Mononuclear cell (primary cell): ENCODE measurements around the gene TSPAN15. TPM values are rescaled to one million over a fixed set of nuclear protein-coding genes. Genes with fewer than 3 reads are reported as not detected.
"Not testable (repeated sequence)": the region's sequence is repeated elsewhere in the genome, so short reads cannot be mapped to it uniquely, and the experiment has no call there.

Experiments used
- H3K27me3 ChIP-seq: 2 replicates; pipeline ENCODE4 v1.6.0; 2011; ENCODE audit warnings: low read length, control low read depth; ENCODE audit not compliant: insufficient read depth
- H3K4me1 ChIP-seq: 2 replicates; pipeline ENCODE4 v1.5.1; 2011; ENCODE audit warnings: mild to moderate bottlenecking, low read length, control low read depth; ENCODE audit not compliant: insufficient read depth
- H3K4me3 ChIP-seq: 2 replicates; pipeline ENCODE4 v1.5.1; 2011; ENCODE audit warnings: mild to moderate bottlenecking, low read length, moderate library complexity
- H3K9me3 ChIP-seq: 2 replicates; pipeline ENCODE4 v1.5.1; 2011; ENCODE audit warnings: low read depth, mild to moderate bottlenecking, control low read depth, low read length
- total RNA-seq: library from RNA; depleted of rRNA; stranded (reverse); fragments of >200 nt; gene quantifications from one replicate; pipeline ENCODE4 v1.2.3, GENCODE V29; 2012

TSPAN15 gene
- total RNA-seq, 1 donor = 1.6 TPM

GRCh38 chr10:69474742-69475432 lies 23.6 kb downstream of the TSPAN15 start:
- no peak overlapping the region for H3K4me3 ChIP-seq
- no peaks in the 10 kb centered on the region for H3K9me3 ChIP-seq
- H3K27me3 ChIP-seq = no peaks in the 10 kb centered on the region
- H3K4me1 ChIP-seq = no peaks in the 10 kb centered on the region

GRCh38 chr10:69475433-69475830 lies 24.2 kb downstream of the TSPAN15 start:
- Histone ChIP-seq H3K27me3 (no peaks in the 10 kb centered on the region), H3K4me3 (no peak overlapping the region), H3K9me3 (no peaks in the 10 kb centered on the region), H3K4me1 (no peaks in the 10 kb centered on the region)

GRCh38 chr10:69477968-69478597 lies 26.8 kb downstream of the TSPAN15 start:
- H3K27me3 ChIP-seq = no peaks in the 10 kb centered on the region
- no peaks in the 10 kb centered on the region for H3K9me3 ChIP-seq
- H3K4me1 ChIP-seq = peaks cover 5% of the 10 kb centered on the region

GRCh38 chr10:69479240-69480067 lies 28.2 kb downstream of the TSPAN15 start:
- H3K9me3 ChIP-seq = no peaks in the 10 kb centered on the region
- H3K4me1 ChIP-seq = peaks cover 5% of the 10 kb centered on the region
- H3K27me3 ChIP-seq = no peaks in the 10 kb centered on the region
- H3K4me3 ChIP-seq = no peak overlapping the region

More at GRCh38 chr10:69477968-69478597, 26.8 kb downstream of the TSPAN15 start:
- H3K4me3 ChIP-seq = no peak overlapping the region

- Histone ChIP-seq H3K4me1 (peaks cover 5% of the 10 kb centered on the region), H3K4me3 (no peak overlapping the region), H3K9me3 (no peaks in the 10 kb centered on the region), H3K27me3 (no peaks in the 10 kb centered on the region)
These were observed 28.8 kb downstream of the TSPAN15 start for GRCh38 chr10:69480068-69480412.

GRCh38 chr10:69481305-69481704 lies 30.0 kb downstream of the TSPAN15 start:
- no peak overlapping the region for H3K4me3 ChIP-seq

GRCh38 chr10:69481811-69482524 lies 30.7 kb downstream of the TSPAN15 start:
- no peaks in the 10 kb centered on the region for H3K27me3 ChIP-seq
- no peak overlapping the region for H3K4me3 ChIP-seq
- H3K4me1 ChIP-seq = peaks cover 5% of the 10 kb centered on the region
- no peaks in the 10 kb centered on the region for H3K9me3 ChIP-seq

More at GRCh38 chr10:69481305-69481704, 30.0 kb downstream of the TSPAN15 start:
- peaks cover 5% of the 10 kb centered on the region for H3K4me1 ChIP-seq
- H3K9me3 ChIP-seq = no peaks in the 10 kb centered on the region
- no peaks in the 10 kb centered on the region for H3K27me3 ChIP-seq

GRCh38 chr10:69483963-69484362 lies 32.7 kb downstream of the TSPAN15 start:
- H3K4me1 ChIP-seq = peaks cover 5% of the 10 kb centered on the region
- H3K4me3 ChIP-seq = no peak overlapping the region
- no peaks in the 10 kb centered on the region for H3K27me3 ChIP-seq
- H3K9me3 ChIP-seq = no peaks in the 10 kb centered on the region

- Histone ChIP-seq H3K4me3 (no peak overlapping the region), H3K4me1 (peaks cover 5% of the 10 kb centered on the region), H3K9me3 (no peaks in the 10 kb centered on the region), H3K27me3 (no peaks in the 10 kb centered on the region)
These were observed 33.5 kb downstream of the TSPAN15 start for GRCh38 chr10:69484736-69485135.

GRCh38 chr10:69486922-69487730 lies 35.9 kb downstream of the TSPAN15 start:
- H3K9me3 ChIP-seq = no peaks in the 10 kb centered on the region
- no peaks in the 10 kb centered on the region for H3K27me3 ChIP-seq
- no peak overlapping the region for H3K4me3 ChIP-seq
- no peaks in the 10 kb centered on the region for H3K4me1 ChIP-seq

- H3K4me1 ChIP-seq, H3K4me3 ChIP-seq, H3K9me3 ChIP-seq, H3K27me3 ChIP-seq: not testable (repeated sequence)
These were observed 37.0 kb downstream of the TSPAN15 start for GRCh38 chr10:69488149-69488844.

- not testable (repeated sequence) for H3K4me3 ChIP-seq, H3K4me1 ChIP-seq, H3K27me3 ChIP-seq, H3K9me3 ChIP-seq
These were observed 37.6 kb downstream of the TSPAN15 start for GRCh38 chr10:69488856-69489255.

- Histone ChIP-seq H3K9me3 (no peaks in the 10 kb centered on the region), H3K27me3 (no peaks in the 10 kb centered on the region), H3K4me1 (no peaks in the 10 kb centered on the region), H3K4me3 (no peak overlapping the region)
These were observed 38.3 kb downstream of the TSPAN15 start for GRCh38 chr10:69489506-69490090.
